Prostate gland (tissue), 2 donors: Measurements from ENCODE around the gene TOM1L2.

Source experiments
- CTCF ChIP-seq, 4 experiments: fragments of 200-600 bp in 2 of 4; fragments of 450-650 bp in 2 of 4; sonication (generic) in 2 of 4; IDR thresholded peaks; 1 replicate in 3 of 4; 2 replicates in 1 of 4; pipeline ENCODE4 v1.5.1; 2016 to 2019; ENCODE audit warnings: antibody characterized with exemption in 4 of 4, mild to moderate bottlenecking in 2 of 4, moderate library complexity in 2 of 4
- POLR2A ChIP-seq: fragments of 450-650 bp; IDR thresholded peaks from one replicate; pipeline ENCODE4 v1.6.1; 2016; ENCODE audit warnings: antibody characterized with exemption, mild to moderate bottlenecking
- POLR2AphosphoS5 ChIP-seq: sonication (generic); formaldehyde crosslinking; IDR thresholded peaks from one replicate; pipeline ENCODE4 v1.6.1; 2017; ENCODE audit warnings: antibody characterized with exemption

- no peak for TF ChIP-seq POLR2A
- no peak for TF ChIP-seq CTCF (IDR thresholded peaks at IDR 0.05)
- TF ChIP-seq POLR2AphosphoS5, result no peak
Observed at GRCh38 chr17:17795946-17796786, 176.0 kb downstream of the TOM1L2 start.
